ENCODE measurements around the gene TMPRSS5.

- TF ChIP-seq, protein P1, sequence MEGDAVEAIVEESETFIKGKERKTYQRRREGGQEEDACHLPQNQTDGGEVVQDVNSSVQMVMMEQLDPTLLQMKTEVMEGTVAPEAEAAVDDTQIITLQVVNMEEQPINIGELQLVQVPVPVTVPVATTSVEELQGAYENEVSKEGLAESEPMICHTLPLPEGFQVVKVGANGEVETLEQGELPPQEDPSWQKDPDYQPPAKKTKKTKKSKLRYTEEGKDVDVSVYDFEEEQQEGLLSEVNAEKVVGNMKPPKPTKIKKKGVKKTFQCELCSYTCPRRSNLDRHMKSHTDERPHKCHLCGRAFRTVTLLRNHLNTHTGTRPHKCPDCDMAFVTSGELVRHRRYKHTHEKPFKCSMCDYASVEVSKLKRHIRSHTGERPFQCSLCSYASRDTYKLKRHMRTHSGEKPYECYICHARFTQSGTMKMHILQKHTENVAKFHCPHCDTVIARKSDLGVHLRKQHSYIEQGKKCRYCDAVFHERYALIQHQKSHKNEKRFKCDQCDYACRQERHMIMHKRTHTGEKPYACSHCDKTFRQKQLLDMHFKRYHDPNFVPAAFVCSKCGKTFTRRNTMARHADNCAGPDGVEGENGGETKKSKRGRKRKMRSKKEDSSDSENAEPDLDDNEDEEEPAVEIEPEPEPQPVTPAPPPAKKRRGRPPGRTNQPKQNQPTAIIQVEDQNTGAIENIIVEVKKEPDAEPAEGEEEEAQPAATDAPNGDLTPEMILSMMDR (IDR thresholded peaks at IDR 0.05): no peak
- no peak for TF ChIP-seq POLR2A (IDR thresholded peaks at IDR 0.05)
Observed at GRCh38 chr11:113723787-113724186, 17.7 kb upstream of the TMPRSS5 start.
